Measurements from ENCODE around the gene RICTOR. TPM values are rescaled to one million over a fixed set of nuclear protein-coding genes. Genes with fewer than 3 reads are reported as not detected.
A peak's percentile ranks its signal among the peaks of the same experiment; 100 is the strongest.
"Not testable (repeated sequence)": the region's sequence is repeated elsewhere in the genome, so short reads cannot be mapped to it uniquely, and the experiment has no call there.

RICTOR gene
- total and polyA plus RNA-seq, 11 donors: 6.8 to 76.3 (median 30.8) TPM

GRCh38 chr5:38999037-38999436 lies 75.2 kb downstream of the RICTOR start:
- H3K4me3 ChIP-seq: no peak overlapping the region
- H3K36me3 ChIP-seq: peaks cover 0 to 39% (median 19%) of the 10 kb centered on the region in 9 donors
- ATAC-seq (no peak), DNase-seq (no peak)
- H3K4me1 ChIP-seq: peaks cover 0 to 17% (median 2%) of the 10 kb centered on the region in 12 donors
- peaks cover 0 to 10% (median 0%) of the 10 kb centered on the region in 12 donors for H3K9me3 ChIP-seq
- H3K27me3 ChIP-seq: no peaks in the 10 kb centered on the region
- 92 to 99% (median 96%) methylated on average over 2 of the region's 2 CpGs for WGBS, 4 donors
- H3K27ac ChIP-seq: no peak overlapping the region
- TF ChIP-seq CTCF (IDR thresholded peaks at IDR 0.05) (no peak), POLR2A (IDR thresholded peaks at IDR 0.05) (no peak)
- intact Hi-C loops (cut with DNase I): loop anchor here in 7 of 10 donors (5.0 to 10.0 kb wide), 3 partner anchors 78 to 286 kb away; no protein-coding TSS in a partner anchor

GRCh38 chr5:38997591-38997990 lies 76.6 kb downstream of the RICTOR start:
- Histone ChIP-seq H3K27me3 (no peaks in the 10 kb centered on the region), H3K27ac (peak overlapping the region in 8 of 12 donors; percentile 1 to 39 (median 10)), H3K4me3 (no peak overlapping the region), H3K36me3 (peaks cover 0 to 39% (median 19%) of the 10 kb centered on the region in 9 donors), H3K4me1 (peaks cover 0 to 17% (median 2%) of the 10 kb centered on the region in 12 donors), H3K9me3 (peaks cover 0 to 10% (median 0%) of the 10 kb centered on the region in 12 donors)
- DNase-seq (no peak), ATAC-seq (peak in 1 of 4 donors; percentile 46)
- 40 to 60% (median 57%) methylated on average over 2 of the region's 2 CpGs for WGBS, 4 donors
- TF ChIP-seq CTCF (IDR thresholded peaks at IDR 0.05) (no peak), POLR2A (IDR thresholded peaks at IDR 0.05) (no peak)
- intact Hi-C loops (cut with DNase I): loop anchor here in 7 of 10 donors (5.0 to 10.0 kb wide), 3 partner anchors 80 to 287 kb away; no protein-coding TSS in a partner anchor

GRCh38 chr5:38996123-38996522 lies 78.1 kb downstream of the RICTOR start:
- Histone ChIP-seq H3K36me3 (peaks cover 0 to 29% (median 11%) of the 10 kb centered on the region in 9 donors), H3K4me1 (peaks cover 0 to 17% (median 2%) of the 10 kb centered on the region in 12 donors), H3K4me3 (no peak overlapping the region), H3K27me3 (no peaks in the 10 kb centered on the region), H3K9me3 (peaks cover 0 to 10% (median 0%) of the 10 kb centered on the region in 12 donors), H3K27ac (peak overlapping the region in 5 of 12 donors; percentile 1 to 41 (median 30))
- no peak for DNase-seq
- no peak for TF ChIP-seq CTCF (IDR thresholded peaks at IDR 0.05)
- no peak for TF ChIP-seq POLR2A (IDR thresholded peaks at IDR 0.05)
- intact Hi-C loops (cut with DNase I): loop anchor here in 7 of 10 donors (5.0 to 10.0 kb wide), 3 partner anchors 81 to 289 kb away; no protein-coding TSS in a partner anchor
- peak in 3 of 4 donors; percentile 50 to 57 (median 53) for ATAC-seq

GRCh38 chr5:38994324-38994927 lies 79.8 kb downstream of the RICTOR start:
- Histone ChIP-seq H3K27ac (no peak overlapping the region), H3K4me1 (peaks cover 0 to 17% (median 0%) of the 10 kb centered on the region in 12 donors), H3K9me3 (peaks cover 0 to 10% (median 0%) of the 10 kb centered on the region in 12 donors), H3K27me3 (no peaks in the 10 kb centered on the region), H3K4me3 (no peak overlapping the region), H3K36me3 (peaks cover 0 to 36% (median 19%) of the 10 kb centered on the region in 9 donors)
- ATAC-seq (peak; percentile 73 to 85 (median 78)), DNase-seq (peak in 3 of 5 donors; percentile 30 to 36 (median 31))
- TF ChIP-seq CTCF (IDR thresholded peaks at IDR 0.05) (peak; percentile 33 to 70 (median 59)), POLR2A (IDR thresholded peaks at IDR 0.05) (no peak)
- intact Hi-C loops (cut with DNase I): loop anchor here in 5 of 10 donors (2.0 to 10.0 kb wide), 4 partner anchors 80 to 290 kb away; partner anchors contain the start of gene RICTOR (in 1 of the 5)
- WGBS, 4 donors: 28 to 35% (median 33%) methylated on average over 5 of the region's 5 CpGs

- 94 to 96% (median 95%) methylated on average over 13 of the region's 13 CpGs for WGBS, 4 donors
- intact Hi-C loops (cut with DNase I): loop anchor here in 4 of 10 donors (5.0 to 10.0 kb wide), 2 partner anchors 92 to 295 kb away; no protein-coding TSS in a partner anchor
Measured at GRCh38 chr5:38989974-38990719, 84.1 kb downstream of the RICTOR start.

More at GRCh38 chr5:38989974-38990719, 84.1 kb downstream of the RICTOR start:
- not testable (repeated sequence) for H3K27me3 ChIP-seq, ATAC-seq, DNase-seq, H3K27ac ChIP-seq, H3K9me3 ChIP-seq, H3K4me3 ChIP-seq, H3K4me1 ChIP-seq
- H3K36me3 ChIP-seq: peaks cover 0 to 47% (median 26%) of the 10 kb centered on the region in 9 donors
